Measurements from ENCODE around the gene NDUFS7. TPM values are rescaled to one million over a fixed set of nuclear protein-coding genes. Genes with fewer than 3 reads are reported as not detected.

The NDUFS7 gene
- total and polyA plus RNA-seq, 10 of the 15 experiments (the other 5 are each of a cell fraction or from before 2014, with no cell fraction given) = 5.1 to 282 (median 92.9) TPM

DNA sequence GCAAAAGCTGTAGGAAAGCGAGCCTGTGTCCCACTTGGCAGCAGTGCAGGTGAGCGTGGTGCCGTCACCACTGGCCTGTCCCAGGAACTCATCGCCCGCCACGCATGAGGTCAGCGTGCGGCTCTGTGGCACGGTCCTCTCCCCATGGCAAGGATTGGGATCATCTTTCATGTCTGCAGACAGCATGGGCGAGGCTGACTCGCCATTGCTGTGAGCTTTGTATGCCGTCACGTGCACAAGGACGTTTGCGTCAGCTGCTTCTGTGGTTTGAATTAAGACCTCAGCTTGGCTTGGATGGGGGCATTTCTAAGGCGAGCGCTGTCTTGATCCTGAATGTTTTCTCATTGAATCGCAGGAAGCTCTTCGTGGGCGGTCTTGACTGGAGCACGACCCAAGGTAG lies 33.4 kb downstream of the NDUFS7 start:
- POLR2A ChIA-PET = interaction anchor here (0.6 kb wide), 1 partner anchor 8 kb away, joined by 3 read pairs; no protein-coding TSS in a partner anchor
- RAD21 ChIA-PET (ENCODE audit: unreplicated experiment) = no interaction called here

More for the DNA sequence above, 33.4 kb downstream of the NDUFS7 start:
- no peak overlapping the region for H3K27ac ChIP-seq (ENCODE audit: control insufficient read depth, insufficient read depth)
- no peak overlapping the region for H2AFZ ChIP-seq (ENCODE audit: control insufficient read depth, low read depth, low read length)
- CTCF ChIA-PET = no interaction called here
- 95% methylated on average over 21 of the region's 21 CpGs for WGBS (ENCODE audit: insufficient coverage, insufficient replicate concordance, low lambda C conversion rate, missing lambda C conversion rate)
- no peak for ATAC-seq
- intact Hi-C loops (cut with micrococcal nuclease; ENCODE audit: unreplicated experiment) = no loop called here
- SMC1A ChIA-PET (ENCODE audit: uncharacterized antibody, unreplicated experiment) = no interaction called here
- peaks cover 59% of the 10 kb centered on the region for H3K79me2 ChIP-seq (ENCODE audit: control insufficient read depth, insufficient read depth, low read length)
- H3K36me3 ChIP-seq (ENCODE audit: control insufficient read depth in 2 of 2, insufficient read depth in 2 of 2, low read length in 1 of 2) = peaks cover 25 to 41% of the 10 kb centered on the region in 2 experiments; a peak in 3 of 4 replicates
- TF ChIP-seq ATF7 (IDR thresholded peaks at IDR 0.05; ENCODE audit: low read depth) = no peak
- no peak for TF ChIP-seq NFIC (IDR thresholded peaks at IDR 0.05; ENCODE audit: low read depth, low read length)
- no peak for TF ChIP-seq RUNX3 (IDR thresholded peaks at IDR 0.05; ENCODE audit: low read length)
- no peak for TF ChIP-seq NRF1 (conservative IDR thresholded peaks at IDR 0.05; ENCODE audit: low read depth, low read length)
- peak; percentile 55; the same call in 1 of the 2 replicates for TF ChIP-seq POLR2A (IDR thresholded peaks at IDR 0.05; ENCODE audit: low read depth, low read length)
- TF ChIP-seq, protein P1, sequence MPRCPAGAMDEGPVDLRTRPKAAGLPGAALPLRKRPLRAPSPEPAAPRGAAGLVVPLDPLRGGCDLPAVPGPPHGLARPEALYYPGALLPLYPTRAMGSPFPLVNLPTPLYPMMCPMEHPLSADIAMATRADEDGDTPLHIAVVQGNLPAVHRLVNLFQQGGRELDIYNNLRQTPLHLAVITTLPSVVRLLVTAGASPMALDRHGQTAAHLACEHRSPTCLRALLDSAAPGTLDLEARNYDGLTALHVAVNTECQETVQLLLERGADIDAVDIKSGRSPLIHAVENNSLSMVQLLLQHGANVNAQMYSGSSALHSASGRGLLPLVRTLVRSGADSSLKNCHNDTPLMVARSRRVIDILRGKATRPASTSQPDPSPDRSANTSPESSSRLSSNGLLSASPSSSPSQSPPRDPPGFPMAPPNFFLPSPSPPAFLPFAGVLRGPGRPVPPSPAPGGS (IDR thresholded peaks at IDR 0.05; ENCODE audit: borderline replicate concordance, insufficient read depth, low read depth, low read length, poor library complexity, severe bottlenecking) = peak; percentile 99
- 0 out of 2 replicates have a peak, but pooled peaks have one; percentile 11 for TF ChIP-seq FOXM1 (IDR thresholded peaks at IDR 0.05; ENCODE audit: low read depth, low read length)
- TF ChIP-seq RAD21 (IDR thresholded peaks at IDR 0.05; ENCODE audit: insufficient read depth, low read depth, low read length) = no peak
- no peak for TF ChIP-seq TBL1XR1 (IDR thresholded peaks at IDR 0.05; ENCODE audit: low read depth, low read length)
- TF ChIP-seq TCF3 (IDR thresholded peaks at IDR 0.05; ENCODE audit: borderline replicate concordance, insufficient read depth, low read depth, low read length) = peak; percentile 66; the same call in 1 of the 2 replicates
- TF ChIP-seq, protein P2, sequence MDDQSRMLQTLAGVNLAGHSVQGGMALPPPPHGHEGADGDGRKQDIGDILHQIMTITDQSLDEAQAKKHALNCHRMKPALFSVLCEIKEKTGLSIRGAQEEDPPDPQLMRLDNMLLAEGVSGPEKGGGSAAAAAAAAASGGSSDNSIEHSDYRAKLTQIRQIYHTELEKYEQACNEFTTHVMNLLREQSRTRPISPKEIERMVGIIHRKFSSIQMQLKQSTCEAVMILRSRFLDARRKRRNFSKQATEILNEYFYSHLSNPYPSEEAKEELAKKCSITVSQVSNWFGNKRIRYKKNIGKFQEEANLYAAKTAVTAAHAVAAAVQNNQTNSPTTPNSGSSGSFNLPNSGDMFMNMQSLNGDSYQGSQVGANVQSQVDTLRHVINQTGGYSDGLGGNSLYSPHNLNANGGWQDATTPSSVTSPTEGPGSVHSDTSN (IDR thresholded peaks at IDR 0.05; ENCODE audit: insufficient replicate concordance, low read depth, low read length) = peak; percentile 35
- TF ChIP-seq IKZF1 (conservative IDR thresholded peaks at IDR 0.05) = no peak
- no peak for TF ChIP-seq ZNF217 (IDR thresholded peaks at IDR 0.05)
- no peak overlapping the region for H3K4me3 ChIP-seq
- H3K9ac ChIP-seq (ENCODE audit: control insufficient read depth, insufficient read depth, low read length) = no peak overlapping the region
- peaks cover 15% of the 10 kb centered on the region for H4K20me1 ChIP-seq (ENCODE audit: control insufficient read depth, insufficient read depth)
- DNase-seq (ENCODE audit: low read depth, low spot score) = no peak
- in situ Hi-C loops (cut with MboI) = no loop called here
- H3K4me1 ChIP-seq (ENCODE audit: control insufficient read depth, insufficient read depth, low read length) = peaks cover 22% of the 10 kb centered on the region
- H3K27me3 ChIP-seq (replicated peaks in 1 of 2; ENCODE audit: control insufficient read depth in 2 of 2, insufficient read depth in 2 of 2, low read length in 1 of 2) = no peaks in the 10 kb centered on the region
- no peak overlapping the region for H3K4me2 ChIP-seq (ENCODE audit: control insufficient read depth, insufficient read depth)
- BruUV-seq (replicated peaks) = no TSS peak
- H3K9me3 ChIP-seq (replicated peaks; ENCODE audit: control insufficient read depth, insufficient read depth, low read length) = no peaks in the 10 kb centered on the region
- no peak for FAIRE-seq

Measured in GM12878 (cell line).